GM10266 (cell line): Measurements from ENCODE around the gene SCAMP5.

ENCODE experiments used
- DNase-seq: peaks from one replicate; pipeline ENCODE4 v3.0.0; 2012; ENCODE audit errors: extremely low spot score
- CTCF ChIP-seq: IDR thresholded peaks from 2 replicates; pipeline ENCODE4 v1.5.1; 2012; ENCODE audit warnings: mild to moderate bottlenecking, low read depth; ENCODE audit not compliant: control insufficient read depth, insufficient read depth; ENCODE audit errors: missing control alignments

SCAMP5 gene

DNA sequence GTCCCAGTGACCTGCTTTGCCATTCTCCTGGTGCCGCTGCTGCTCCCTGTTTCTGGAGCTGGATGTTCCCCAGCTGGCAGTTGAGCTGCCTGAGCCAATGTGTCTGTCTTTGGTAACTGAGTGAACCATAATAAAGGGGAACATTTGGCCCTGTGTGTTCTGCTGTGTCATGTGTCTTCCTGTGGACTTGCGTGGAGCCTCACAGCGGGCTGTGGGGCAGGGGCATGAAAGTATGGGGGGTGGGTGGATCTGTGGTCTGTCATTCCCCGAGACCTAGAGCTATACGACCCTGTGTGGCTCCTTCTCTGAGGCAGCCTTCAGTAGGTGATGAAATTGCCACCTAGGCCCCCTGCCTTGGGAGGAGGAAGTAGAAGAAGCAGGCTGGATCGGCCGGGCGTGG is 26.0 kb downstream of the SCAMP5 start:
- no peak for DNase-seq
- no peak for TF ChIP-seq CTCF

GRCh38 chr15:75022783-75023180 is 27.4 kb downstream of the SCAMP5 start:
- no peak for TF ChIP-seq CTCF
- no peak for DNase-seq

DNA sequence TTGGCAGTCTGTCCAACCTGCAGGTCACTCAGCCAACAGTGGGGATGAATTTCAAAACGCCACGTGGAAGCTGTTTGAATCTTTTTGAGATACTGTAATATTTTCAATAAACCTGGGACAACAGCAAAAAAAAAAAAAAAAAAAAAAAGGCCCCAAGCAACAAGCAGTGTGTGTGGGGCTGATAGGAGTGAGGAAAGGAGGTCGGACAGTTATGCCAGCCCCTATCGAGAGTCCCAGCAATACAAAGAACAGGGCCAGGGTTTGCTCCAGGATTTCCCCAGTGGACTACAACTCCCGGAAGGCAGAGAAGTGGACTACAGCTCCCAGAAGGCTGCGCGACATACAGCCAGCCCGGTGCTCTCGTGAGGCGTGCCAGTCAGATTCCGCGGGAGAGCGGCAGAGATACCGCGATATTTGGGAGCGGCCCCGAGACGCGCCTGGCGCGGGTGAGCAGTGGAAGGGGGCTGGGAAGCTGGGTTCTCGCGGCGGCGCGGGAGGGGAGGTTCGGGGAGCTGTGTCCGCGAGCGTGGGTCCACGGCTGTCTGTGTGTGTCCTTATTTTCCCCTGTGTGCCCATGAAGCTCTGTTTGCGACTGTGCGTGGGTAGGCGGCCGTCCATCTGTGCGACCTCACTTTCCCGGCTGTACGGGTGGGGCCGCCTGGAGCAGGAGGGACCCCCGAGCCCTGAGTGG is 28.0 kb downstream of the SCAMP5 start, which contains the start of gene PPCDC:
Gene PPCDC (plus strand): TSS at position 410 of the 691 bp plus-strand sequence. CDS start 4,729 bp downstream, outside the sequence.
- peak; percentile 94 for DNase-seq
- TF ChIP-seq CTCF: no peak

DNA sequence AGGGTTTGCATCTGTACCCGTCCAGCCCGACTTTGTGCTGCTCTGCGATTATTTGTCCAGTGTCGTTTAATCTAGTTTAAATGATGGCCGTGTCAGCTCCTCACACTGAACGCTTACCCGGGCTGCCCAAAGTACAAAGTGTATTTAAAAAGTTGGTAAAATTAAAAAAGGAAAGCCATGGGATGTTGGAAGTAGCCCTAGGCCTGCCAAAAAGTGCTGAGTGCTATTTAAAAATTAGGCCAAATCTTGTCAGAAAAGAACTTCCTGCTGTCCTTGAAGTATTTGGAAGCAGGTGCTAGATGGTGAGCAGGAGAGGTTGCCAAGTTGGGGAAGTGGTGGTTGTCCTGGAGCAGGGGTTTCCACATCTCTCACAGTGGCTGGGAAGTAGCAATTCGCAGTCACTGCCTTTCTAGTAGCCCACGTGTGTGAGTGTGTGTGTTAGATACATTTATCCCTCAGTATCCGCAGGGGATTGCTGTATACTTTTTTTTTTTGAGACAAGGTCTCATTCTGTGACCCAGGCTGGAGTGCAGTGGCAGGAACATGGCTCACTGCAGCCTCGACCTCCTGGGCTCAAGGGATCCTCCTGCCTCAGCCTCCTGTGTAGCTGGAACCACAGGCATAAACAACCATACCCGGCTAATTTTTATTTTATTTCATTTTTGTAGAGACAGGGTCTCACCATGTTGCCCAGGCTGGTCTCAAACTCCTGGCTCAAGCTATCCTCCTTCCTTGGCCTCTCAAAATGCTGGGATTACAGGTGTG is 28.7 kb downstream of the SCAMP5 start:
- peak; percentile 26 for DNase-seq
- no peak for TF ChIP-seq CTCF

- DNase-seq: no peak
- no peak for TF ChIP-seq CTCF
These were observed 29.7 kb downstream of the SCAMP5 start for GRCh38 chr15:75025107-75025506.

GRCh38 chr15:75025548-75026260 is 30.3 kb downstream of the SCAMP5 start:
- no peak for TF ChIP-seq CTCF
- DNase-seq: no peak

DNA sequence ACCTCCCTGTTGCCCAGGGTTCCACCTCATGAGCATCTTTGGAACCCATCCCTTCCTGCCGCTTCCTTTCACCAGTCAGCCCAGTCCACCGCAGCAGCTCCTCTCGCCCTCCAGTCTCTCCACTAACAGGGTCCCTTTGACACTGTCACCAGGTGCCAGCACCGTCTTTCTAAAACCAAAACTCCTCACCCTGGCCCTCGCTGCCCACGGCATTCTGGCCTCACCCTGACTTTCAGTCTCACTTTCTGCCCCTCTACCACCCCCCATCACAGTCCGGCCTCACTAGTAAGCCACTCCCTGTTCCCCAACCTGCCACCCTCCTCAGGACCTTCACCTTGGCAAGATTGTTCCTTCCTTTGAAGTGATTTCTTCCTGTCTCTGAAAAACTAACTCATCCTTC is 32.2 kb downstream of the SCAMP5 start:
- DNase-seq: no peak
- TF ChIP-seq CTCF: no peak
